Measurements from ENCODE around the gene SHROOM2.

The SHROOM2 gene

GRCh38 chrX:9871701-9872268 is 85.6 kb downstream of the SHROOM2 start:
- H3K9me3 ChIP-seq (ENCODE audit: control insufficient read depth, insufficient read depth, low read depth, low read length): no peaks in the 10 kb centered on the region
- no peak overlapping the region for H3K27ac ChIP-seq (ENCODE audit: extremely low read depth, low read depth, low read length)
- ChIA-PET CTCF (interaction anchor here (0.6 kb wide), 1 partner anchor 164 kb away, joined by 3 read pairs; no protein-coding TSS in a partner anchor), POLR2A (no interaction called here)
- TF ChIP-seq ZNF639 (tag by site-specific recombination; IDR thresholded peaks at IDR 0.05): no peak
- TF ChIP-seq ZNF16 (tag by site-specific recombination; IDR thresholded peaks at IDR 0.05; ENCODE audit: low read depth): no peak
- no peak for TF ChIP-seq ZNF133 (tag by site-specific recombination; IDR thresholded peaks at IDR 0.05)
- TF ChIP-seq, protein P1, sequence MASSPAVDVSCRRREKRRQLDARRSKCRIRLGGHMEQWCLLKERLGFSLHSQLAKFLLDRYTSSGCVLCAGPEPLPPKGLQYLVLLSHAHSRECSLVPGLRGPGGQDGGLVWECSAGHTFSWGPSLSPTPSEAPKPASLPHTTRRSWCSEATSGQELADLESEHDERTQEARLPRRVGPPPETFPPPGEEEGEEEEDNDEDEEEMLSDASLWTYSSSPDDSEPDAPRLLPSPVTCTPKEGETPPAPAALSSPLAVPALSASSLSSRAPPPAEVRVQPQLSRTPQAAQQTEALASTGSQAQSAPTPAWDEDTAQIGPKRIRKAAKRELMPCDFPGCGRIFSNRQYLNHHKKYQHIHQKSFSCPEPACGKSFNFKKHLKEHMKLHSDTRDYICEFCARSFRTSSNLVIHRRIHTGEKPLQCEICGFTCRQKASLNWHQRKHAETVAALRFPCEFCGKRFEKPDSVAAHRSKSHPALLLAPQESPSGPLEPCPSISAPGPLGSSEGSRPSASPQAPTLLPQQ (tag by site-specific recombination; IDR thresholded peaks at IDR 0.05): no peak
- H3K4me3 ChIP-seq (ENCODE audit: low read depth, low read length): no peak overlapping the region
- no peaks in the 10 kb centered on the region for H3K36me3 ChIP-seq (ENCODE audit: control insufficient read depth in 2 of 2, insufficient read depth in 1 of 2, low read length in 2 of 2)
- no peaks in the 10 kb centered on the region for H3K4me1 ChIP-seq (ENCODE audit: control insufficient read depth, insufficient read depth, low read length)

GRCh38 chrX:9873360-9873759 is 87.1 kb downstream of the SHROOM2 start:
- TF ChIP-seq, protein P2, sequence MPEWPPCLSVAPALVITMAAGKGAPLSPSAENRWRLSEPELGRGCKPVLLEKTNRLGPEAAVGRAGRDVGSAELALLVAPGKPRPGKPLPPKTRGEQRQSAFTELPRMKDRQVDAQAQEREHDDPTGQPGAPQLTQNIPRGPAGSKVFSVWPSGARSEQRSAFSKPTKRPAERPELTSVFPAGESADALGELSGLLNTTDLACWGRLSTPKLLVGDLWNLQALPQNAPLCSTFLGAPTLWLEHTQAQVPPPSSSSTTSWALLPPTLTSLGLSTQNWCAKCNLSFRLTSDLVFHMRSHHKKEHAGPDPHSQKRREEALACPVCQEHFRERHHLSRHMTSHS (tag by site-specific recombination; IDR thresholded peaks at IDR 0.05): no peak
- TF ChIP-seq ZNF221 (tag by site-specific recombination; IDR thresholded peaks at IDR 0.05; ENCODE audit: borderline replicate concordance) (no peak), ZNF501 (tag by site-specific recombination; IDR thresholded peaks at IDR 0.05) (no peak), ZNF558 (tag by site-specific recombination; IDR thresholded peaks at IDR 0.05) (no peak), GLIS2 (tag by site-specific recombination; IDR thresholded peaks at IDR 0.05) (no peak), ZNF585B (tag by site-specific recombination; IDR thresholded peaks at IDR 0.05) (no peak), ZNF677 (tag by site-specific recombination; IDR thresholded peaks at IDR 0.05) (no peak), ZNF830 (tag by site-specific recombination; IDR thresholded peaks at IDR 0.05; ENCODE audit: low read depth) (no peak)
- TF ChIP-seq, protein P3, sequence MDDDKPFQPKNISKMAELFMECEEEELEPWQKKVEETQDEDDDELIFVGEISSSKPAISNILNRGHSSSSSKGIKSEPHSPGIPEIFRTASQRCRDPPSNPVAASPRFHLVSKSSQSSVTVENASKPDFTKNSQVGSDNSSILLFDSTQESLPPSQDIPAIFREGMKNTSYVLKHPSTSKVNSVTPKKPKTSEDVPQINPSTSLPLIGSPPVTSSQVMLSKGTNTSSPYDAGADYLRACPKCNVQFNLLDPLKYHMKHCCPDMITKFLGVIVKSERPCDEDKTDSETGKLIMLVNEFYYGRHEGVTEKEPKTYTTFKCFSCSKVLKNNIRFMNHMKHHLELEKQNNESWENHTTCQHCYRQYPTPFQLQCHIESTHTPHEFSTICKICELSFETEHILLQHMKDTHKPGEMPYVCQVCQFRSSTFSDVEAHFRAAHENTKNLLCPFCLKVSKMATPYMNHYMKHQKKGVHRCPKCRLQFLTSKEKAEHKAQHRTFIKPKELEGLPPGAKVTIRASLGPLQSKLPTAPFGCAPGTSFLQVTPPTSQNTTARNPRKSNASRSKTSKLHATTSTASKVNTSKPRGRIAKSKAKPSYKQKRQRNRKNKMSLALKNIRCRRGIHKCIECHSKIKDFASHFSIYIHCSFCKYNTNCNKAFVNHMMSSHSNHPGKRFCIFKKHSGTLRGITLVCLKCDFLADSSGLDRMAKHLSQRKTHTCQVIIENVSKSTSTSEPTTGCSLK (tag by site-specific recombination; IDR thresholded peaks at IDR 0.05): no peak
- Histone ChIP-seq H3K36me3 (ENCODE audit: control insufficient read depth in 2 of 2, insufficient read depth in 1 of 2, low read length in 2 of 2) (no peaks in the 10 kb centered on the region), H3K27ac (ENCODE audit: extremely low read depth, low read depth, low read length) (no peak overlapping the region), H3K9me3 (ENCODE audit: control insufficient read depth, insufficient read depth, low read depth, low read length) (no peaks in the 10 kb centered on the region), H3K4me1 (ENCODE audit: control insufficient read depth, insufficient read depth, low read length) (no peaks in the 10 kb centered on the region), H3K4me3 (ENCODE audit: low read depth, low read length) (no peak overlapping the region)
- CTCF ChIA-PET: interaction anchor here (0.7 to 0.8 kb wide), 2 partner anchors 13 to 1769 kb away, joined by 3 read pairs; no protein-coding TSS in a partner anchor
- POLR2A ChIA-PET: no interaction called here

DNA sequence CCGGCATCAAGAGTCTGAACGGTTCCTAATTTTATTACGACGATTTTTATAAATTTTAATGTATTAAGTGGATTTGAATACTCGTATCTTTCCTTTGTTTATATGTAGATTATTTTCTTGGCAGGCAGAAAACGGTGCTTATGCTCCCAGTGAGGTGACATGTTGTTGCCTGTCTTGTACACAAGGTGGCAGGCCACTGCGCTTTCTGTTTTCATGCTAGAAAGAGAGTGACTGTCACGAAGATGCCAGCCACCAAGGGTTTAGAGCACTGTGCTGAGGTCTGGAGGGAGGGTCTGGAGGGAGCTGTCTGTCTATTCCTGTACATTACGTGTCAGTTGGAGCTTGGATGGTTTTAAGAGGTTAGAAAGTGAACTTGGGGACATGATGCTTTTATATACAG is 87.7 kb downstream of the SHROOM2 start:
- ChIA-PET CTCF (interaction anchor here (0.6 to 0.8 kb wide), 2 partner anchors 129 to 1768 kb away, joined by 3 read pairs; no protein-coding TSS in a partner anchor), POLR2A (no interaction called here)
- Histone ChIP-seq H3K4me1 (ENCODE audit: control insufficient read depth, insufficient read depth, low read length) (no peaks in the 10 kb centered on the region), H3K27ac (ENCODE audit: extremely low read depth, low read depth, low read length) (no peak overlapping the region), H3K4me3 (ENCODE audit: low read depth, low read length) (no peak overlapping the region), H3K36me3 (ENCODE audit: control insufficient read depth in 2 of 2, insufficient read depth in 1 of 2, low read length in 2 of 2) (no peaks in the 10 kb centered on the region), H3K9me3 (ENCODE audit: control insufficient read depth, insufficient read depth, low read depth, low read length) (no peaks in the 10 kb centered on the region)
- TF ChIP-seq ZNF266 (tag by site-specific recombination; IDR thresholded peaks at IDR 0.05; ENCODE audit: low read depth) (no peak), ZBTB1 (tag by site-specific recombination; IDR thresholded peaks at IDR 0.05) (no peak), GFI1B (tag by site-specific recombination; IDR thresholded peaks at IDR 0.05) (no peak), EGR2 (tag by site-specific recombination; IDR thresholded peaks at IDR 0.05; ENCODE audit: low read depth) (no peak), ZNF37A (tag by site-specific recombination; IDR thresholded peaks at IDR 0.05) (no peak), ZNF311 (tag by site-specific recombination; IDR thresholded peaks at IDR 0.05; ENCODE audit: borderline replicate concordance) (no peak)
- TF ChIP-seq, protein P4, sequence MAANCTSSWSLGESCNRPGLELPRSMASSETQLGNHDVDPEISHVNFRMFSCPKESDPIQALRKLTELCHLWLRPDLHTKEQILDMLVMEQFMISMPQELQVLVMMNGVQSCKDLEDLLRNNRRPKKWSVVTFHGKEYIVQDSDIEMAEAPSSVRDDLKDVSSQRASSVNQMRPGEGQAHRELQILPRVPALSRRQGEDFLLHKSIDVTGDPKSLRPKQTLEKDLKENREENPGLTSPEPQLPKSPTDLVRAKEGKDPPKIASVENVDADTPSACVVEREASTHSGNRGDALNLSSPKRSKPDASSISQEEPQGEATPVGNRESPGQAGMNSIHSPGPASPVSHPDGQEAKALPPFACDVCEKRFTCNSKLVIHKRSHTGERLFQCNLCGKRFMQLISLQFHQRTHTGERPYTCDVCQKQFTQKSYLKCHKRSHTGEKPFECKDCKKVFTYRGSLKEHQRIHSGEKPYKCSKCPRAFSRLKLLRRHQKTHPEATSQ (tag by site-specific recombination; IDR thresholded peaks at IDR 0.05): no peak
- TF ChIP-seq, protein P5, sequence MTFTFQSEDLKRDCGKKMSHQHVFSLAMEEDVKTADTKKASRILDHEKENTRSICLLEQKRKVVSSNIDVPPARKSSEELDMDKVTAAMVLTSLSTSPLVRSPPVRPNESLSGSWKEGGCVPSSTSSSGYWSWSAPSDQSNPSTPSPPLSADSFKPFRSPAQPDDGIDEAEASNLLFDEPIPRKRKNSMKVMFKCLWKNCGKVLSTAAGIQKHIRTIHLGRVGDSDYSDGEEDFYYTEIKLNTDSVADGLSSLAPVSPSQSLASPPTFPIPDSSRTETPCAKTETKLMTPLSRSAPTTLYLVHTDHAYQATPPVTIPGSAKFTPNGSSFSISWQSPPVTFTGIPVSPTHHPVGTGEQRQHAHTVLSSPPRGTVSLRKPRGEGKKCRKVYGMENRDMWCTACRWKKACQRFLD (tag by site-specific recombination; IDR thresholded peaks at IDR 0.05): no peak

Data from HEK293 (cell line).